Measurements from ENCODE around the gene DISC1.
A peak's percentile ranks its signal among the peaks of the same experiment; 100 is the strongest.

DISC1 gene

DNA sequence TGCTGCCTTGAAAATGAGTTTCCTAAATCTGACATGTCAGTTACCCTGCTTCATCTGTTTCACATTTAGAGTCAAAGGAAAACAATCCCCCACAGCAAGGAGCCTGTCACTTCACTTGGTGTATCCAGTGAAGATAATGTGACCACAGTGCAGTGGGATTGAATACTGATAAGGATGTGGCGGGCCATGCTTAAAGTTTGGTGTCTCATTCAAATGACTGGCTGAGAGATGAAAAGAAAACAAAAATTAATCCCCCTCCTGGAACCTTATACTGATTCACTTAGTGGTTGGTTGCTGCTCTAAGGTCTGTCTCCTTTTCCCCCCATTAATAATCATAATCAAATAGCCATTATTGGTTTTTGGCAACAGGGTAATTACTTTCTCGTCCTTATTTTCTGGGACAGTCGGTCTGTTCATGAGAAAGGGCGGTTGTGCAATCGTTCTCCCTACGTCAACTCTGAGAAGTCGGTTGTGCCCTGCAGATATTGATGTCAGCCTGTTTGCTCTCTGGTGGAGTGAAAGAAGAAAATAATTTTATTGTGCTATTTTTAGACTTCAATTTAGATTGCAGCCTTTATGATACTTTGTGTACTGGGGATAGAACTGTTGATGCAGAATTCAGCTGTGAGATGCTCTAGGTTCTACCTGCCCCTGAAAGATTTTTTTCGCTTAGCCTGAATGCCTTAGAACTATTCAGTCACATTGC, 360.2 kb downstream of the DISC1 start:
- TF ChIP-seq, protein P1, sequence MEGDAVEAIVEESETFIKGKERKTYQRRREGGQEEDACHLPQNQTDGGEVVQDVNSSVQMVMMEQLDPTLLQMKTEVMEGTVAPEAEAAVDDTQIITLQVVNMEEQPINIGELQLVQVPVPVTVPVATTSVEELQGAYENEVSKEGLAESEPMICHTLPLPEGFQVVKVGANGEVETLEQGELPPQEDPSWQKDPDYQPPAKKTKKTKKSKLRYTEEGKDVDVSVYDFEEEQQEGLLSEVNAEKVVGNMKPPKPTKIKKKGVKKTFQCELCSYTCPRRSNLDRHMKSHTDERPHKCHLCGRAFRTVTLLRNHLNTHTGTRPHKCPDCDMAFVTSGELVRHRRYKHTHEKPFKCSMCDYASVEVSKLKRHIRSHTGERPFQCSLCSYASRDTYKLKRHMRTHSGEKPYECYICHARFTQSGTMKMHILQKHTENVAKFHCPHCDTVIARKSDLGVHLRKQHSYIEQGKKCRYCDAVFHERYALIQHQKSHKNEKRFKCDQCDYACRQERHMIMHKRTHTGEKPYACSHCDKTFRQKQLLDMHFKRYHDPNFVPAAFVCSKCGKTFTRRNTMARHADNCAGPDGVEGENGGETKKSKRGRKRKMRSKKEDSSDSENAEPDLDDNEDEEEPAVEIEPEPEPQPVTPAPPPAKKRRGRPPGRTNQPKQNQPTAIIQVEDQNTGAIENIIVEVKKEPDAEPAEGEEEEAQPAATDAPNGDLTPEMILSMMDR (conservative IDR thresholded peaks at IDR 0.05; ENCODE audit: low read depth, low read length) = no peak
- no peak overlapping the region for H3K4me3 ChIP-seq (ENCODE audit: low read depth, low read length)
- DNase-seq (ENCODE audit: low read depth) = peak; percentile 76

DNA sequence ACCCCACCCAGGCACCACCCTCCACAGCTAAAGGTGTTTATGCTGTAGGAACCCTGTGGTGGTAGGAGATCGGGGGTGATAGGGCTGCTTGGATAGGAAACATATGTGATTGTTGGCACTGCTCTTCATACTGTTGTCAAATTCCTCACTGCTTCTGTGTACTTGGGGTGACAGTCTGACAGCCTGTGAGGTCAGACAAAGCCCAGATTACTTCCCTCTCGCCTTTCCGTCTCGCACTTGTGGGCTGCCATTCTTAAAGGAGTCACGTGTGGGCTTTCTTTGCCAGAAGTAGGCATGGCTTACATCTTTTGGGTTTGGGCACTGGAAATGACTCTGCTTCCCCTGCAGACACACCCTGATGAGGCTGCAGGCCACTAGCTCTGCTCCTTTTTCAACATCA, 363.8 kb downstream of the DISC1 start:
- peak; percentile 21 for DNase-seq (ENCODE audit: low read depth)
- TF ChIP-seq, protein P1 (conservative IDR thresholded peaks at IDR 0.05; ENCODE audit: low read depth, low read length) = no peak

DNA sequence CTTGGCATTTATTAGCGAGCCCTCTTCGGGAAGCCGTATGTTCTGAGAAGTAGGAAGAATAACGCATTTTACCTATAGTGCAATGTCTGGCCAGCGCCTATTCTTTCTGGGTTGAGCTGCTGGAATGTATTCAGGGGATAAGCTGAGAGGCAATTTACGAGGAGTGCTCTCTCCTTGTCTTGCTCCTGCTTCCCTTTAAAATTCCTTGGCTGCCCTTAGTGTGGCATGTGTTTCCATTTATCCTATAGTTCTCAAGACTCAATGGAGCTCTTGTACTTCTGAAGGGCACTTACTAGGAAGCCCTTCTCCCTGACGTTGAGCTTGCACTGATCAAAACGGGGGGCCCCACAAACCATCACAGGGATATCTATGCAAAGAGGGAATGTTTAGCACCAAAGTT, 364.6 kb downstream of the DISC1 start:
- TF ChIP-seq, protein P1 (conservative IDR thresholded peaks at IDR 0.05; ENCODE audit: low read depth, low read length) = no peak
- no peak for DNase-seq (ENCODE audit: low read depth)
- H3K4me3 ChIP-seq (ENCODE audit: low read depth, low read length) = no peak overlapping the region

More for the DNA sequence above, 363.8 kb downstream of the DISC1 start:
- no peak overlapping the region for H3K4me3 ChIP-seq (ENCODE audit: low read depth, low read length)

DNA sequence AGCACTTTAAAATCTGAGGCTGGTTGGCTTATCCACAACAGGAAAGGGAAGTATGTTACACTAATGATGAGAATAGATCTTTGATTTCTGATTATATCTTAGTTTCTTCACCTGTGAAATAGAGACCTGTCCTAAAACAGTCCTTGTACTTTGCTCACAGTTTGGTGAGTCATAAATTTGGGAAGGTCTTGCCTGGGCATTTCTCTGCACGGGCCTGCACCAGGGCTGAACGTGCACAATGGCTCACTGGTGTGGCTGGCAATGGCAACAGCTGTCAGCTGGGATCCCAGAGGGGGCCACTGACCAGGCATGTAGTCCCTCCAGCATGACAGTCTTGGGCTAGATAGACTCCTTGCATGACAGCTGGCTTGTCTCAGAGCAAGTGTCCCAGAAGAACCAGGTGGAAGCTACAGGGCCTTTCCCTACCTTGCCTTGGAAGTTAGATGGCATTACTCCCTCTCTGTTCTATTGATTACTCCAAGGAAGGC, 367.4 kb downstream of the DISC1 start:
- TF ChIP-seq, protein P1 (conservative IDR thresholded peaks at IDR 0.05; ENCODE audit: low read depth, low read length) = no peak
- no peak overlapping the region for H3K4me3 ChIP-seq (ENCODE audit: low read depth, low read length)
- no peak for DNase-seq (ENCODE audit: low read depth)

DNA sequence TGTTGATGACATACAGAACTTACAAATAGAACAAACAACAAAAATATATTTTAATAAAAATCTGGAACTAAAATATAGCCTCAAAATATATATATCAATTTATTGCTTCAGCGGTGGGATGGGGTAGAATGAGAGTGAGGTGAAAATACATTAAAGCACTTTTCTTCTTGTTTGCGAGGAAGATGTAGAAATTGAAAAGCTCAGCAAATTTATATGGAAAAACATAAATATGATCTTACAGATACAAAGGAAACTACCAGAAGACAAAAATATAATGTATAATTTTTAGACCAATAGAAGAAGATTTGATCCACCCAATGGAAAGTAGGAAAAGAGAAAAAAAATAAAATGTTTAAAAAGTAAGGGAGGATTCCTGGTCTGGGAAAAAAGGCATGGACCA, 372.2 kb downstream of the DISC1 start:
- TF ChIP-seq, protein P1 (conservative IDR thresholded peaks at IDR 0.05; ENCODE audit: low read depth, low read length) = no peak
- no peak for DNase-seq (ENCODE audit: low read depth)
- H3K4me3 ChIP-seq (ENCODE audit: low read depth, low read length) = no peak overlapping the region

DNA sequence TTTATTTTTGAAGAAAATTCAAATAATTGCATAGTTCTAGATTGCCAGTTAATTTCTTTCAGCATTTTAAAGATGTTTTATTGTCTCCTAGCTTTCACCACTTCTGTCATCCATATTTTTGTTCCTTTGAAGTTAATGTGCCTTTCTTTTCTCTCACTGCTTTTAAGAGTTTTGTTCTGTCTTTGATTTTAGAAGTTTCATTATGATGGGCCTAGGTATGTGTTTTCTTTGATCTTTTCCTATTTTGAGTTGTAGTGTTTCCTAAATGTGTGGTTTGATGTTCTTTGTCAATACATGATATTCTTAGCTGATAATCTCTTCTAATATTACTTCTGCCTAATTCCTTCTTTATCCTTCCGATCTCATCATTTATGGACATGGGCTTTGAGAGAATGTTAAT, 378.7 kb downstream of the DISC1 start:
- TF ChIP-seq, protein P1 (conservative IDR thresholded peaks at IDR 0.05; ENCODE audit: low read depth, low read length) = no peak
- DNase-seq (ENCODE audit: low read depth) = no peak
- no peak overlapping the region for H3K4me3 ChIP-seq (ENCODE audit: low read depth, low read length)

DNA sequence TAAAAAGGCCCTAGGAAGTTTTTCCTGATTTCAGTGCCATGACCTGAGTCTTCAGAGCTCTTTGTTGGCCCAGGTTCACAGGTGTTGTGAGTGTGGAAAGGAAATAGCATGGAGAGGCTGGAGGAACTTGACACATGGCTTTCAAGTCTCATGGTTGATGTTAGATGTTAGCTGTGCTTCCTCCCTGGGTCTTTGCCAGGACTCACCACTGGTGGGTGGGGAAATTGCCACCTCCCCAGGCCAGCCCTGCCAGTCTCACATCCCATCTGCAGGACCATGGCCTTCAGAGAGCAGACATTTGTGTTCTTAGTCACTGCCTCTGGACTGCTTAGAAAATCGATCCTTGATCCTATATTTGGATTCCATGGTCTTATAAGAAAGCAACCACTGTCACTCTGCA, 383.2 kb downstream of the DISC1 start:
- TF ChIP-seq, protein P1 (conservative IDR thresholded peaks at IDR 0.05; ENCODE audit: low read depth, low read length) = no peak
- H3K4me3 ChIP-seq (ENCODE audit: low read depth, low read length) = no peak overlapping the region
- no peak for DNase-seq (ENCODE audit: low read depth)
